WTC11 (cell line): ENCODE data around the gene ICAM1. TPM values are rescaled to one million over a fixed set of nuclear protein-coding genes. Genes with fewer than 3 reads are reported as not detected.

ENCODE experiments used
- ATAC-seq: fragments of 200-7000 bp; cut with Tn5 transposase; 2 replicates; pipeline ENCODE4 v1.10.0; 2021; ENCODE audit warnings: mild to moderate bottlenecking, moderate library complexity
- CTCF ChIA-PET: fragments of 300-600 bp; sonication (Branson Sonifier 250); formaldehyde crosslinking; loops from one replicate; lab custom pipeline; 2021; ENCODE audit warnings: antibody characterized with exemption; lab: Charles Lee
- POLR2A ChIA-PET: fragments of 350-600 bp; sonication (Branson Sonifier 250); formaldehyde crosslinking; loops from one replicate; lab custom pipeline; 2021; ENCODE audit warnings: antibody characterized with exemption; lab: Charles Lee
- DNase-seq: peaks from one replicate; pipeline ENCODE4 v3.0.0; 2021; ENCODE audit warnings: low spot score
- H3K27ac Mint-ChIP-seq: 2 replicates; pipeline ENCODE4 v1.8.0; 2021; ENCODE audit warnings: mixed read lengths
- H3K27me3 Mint-ChIP-seq: 2 replicates; pipeline ENCODE4 v1.8.0; 2021; ENCODE audit warnings: low read depth, mild to moderate bottlenecking, moderate library complexity, mixed read lengths
- H3K36me3 Mint-ChIP-seq: 2 replicates; pipeline ENCODE4 v1.8.0; 2021; ENCODE audit warnings: mixed read lengths
- H3K4me1 Mint-ChIP-seq: 2 replicates; pipeline ENCODE4 v1.8.0; 2022; ENCODE audit warnings: mixed read lengths
- H3K4me3 Mint-ChIP-seq: 2 replicates; pipeline ENCODE4 v1.8.0; 2021; ENCODE audit warnings: mild to moderate bottlenecking, moderate library complexity, mixed read lengths
- H3K9me3 Mint-ChIP-seq: 2 replicates; pipeline ENCODE4 v1.8.0; 2021; ENCODE audit warnings: mixed read lengths
- AFF4 ChIP-seq: sonication (generic); formaldehyde crosslinking; IDR thresholded peaks from 2 replicates; pipeline ENCODE4 v1.8.1; 2023; ENCODE audit warnings: mild to moderate bottlenecking, missing genetic modification reagents, borderline replicate concordance
- CTCF ChIP-seq: fragments of 200-600 bp; IDR thresholded peaks from 2 replicates; pipeline ENCODE4 v1.8.0; 2022; ENCODE audit warnings: antibody characterized with exemption
- FOXK1 ChIP-seq: sonication (generic); formaldehyde crosslinking; IDR thresholded peaks from 2 replicates; pipeline ENCODE4 v1.8.0; 2022; ENCODE audit warnings: mild to moderate bottlenecking, moderate library complexity, missing genetic modification reagents
- HMGA2 ChIP-seq: fragments of 250-450 bp; sonication (Bioruptor Pico); IDR thresholded peaks from 2 replicates; pipeline ENCODE4 v1.4.0; 2021; ENCODE audit warnings: mild to moderate bottlenecking, moderate library complexity
- JAZF1 ChIP-seq: fragments of 250-450 bp; sonication (Bioruptor Pico); IDR thresholded peaks from 2 replicates; pipeline ENCODE4 v1.9.0; 2021; ENCODE audit warnings: moderate library complexity, mild to moderate bottlenecking, inconsistent platforms
- MAX ChIP-seq: sonication (generic); formaldehyde crosslinking; IDR thresholded peaks from 2 replicates; pipeline ENCODE4 v1.8.0; 2022; ENCODE audit warnings: mild to moderate bottlenecking, missing genetic modification reagents
- RELA ChIP-seq: sonication (generic); formaldehyde crosslinking; IDR thresholded peaks from 2 replicates; pipeline ENCODE4 v1.8.1; 2022; ENCODE audit warnings: missing genetic modification reagents, mild to moderate bottlenecking, borderline replicate concordance
- ZNF121 ChIP-seq: sonication (generic); formaldehyde crosslinking; IDR thresholded peaks from 2 replicates; pipeline ENCODE4 v1.8.0; 2023; ENCODE audit warnings: missing genetic modification reagents
- ZNF532 ChIP-seq: fragments of 250-450 bp; sonication (Bioruptor Pico); IDR thresholded peaks from 2 replicates; pipeline ENCODE4 v1.9.0; 2021; ENCODE audit warnings: mild to moderate bottlenecking, borderline replicate concordance
- ZSCAN18 ChIP-seq: fragments of 250-450 bp; sonication (Bioruptor Pico); IDR thresholded peaks from 2 replicates; pipeline ENCODE4 v2.1.2; 2022; ENCODE audit warnings: mild to moderate bottlenecking, moderate library complexity
- total RNA-seq: library from RNA; stranded (reverse); gene quantifications from 3 replicates; pipeline ENCODE4 v1.2.3, GENCODE V29; 2021

The ICAM1 gene
- total RNA-seq, 1 experiment from 2014 or later: 3.8 TPM

GRCh38 chr19:10283301-10284064 is 12.6 kb downstream of the ICAM1 start:
- Mint-ChIP-seq H3K36me3 (no peaks in the 10 kb centered on the region; the same call in 1 of the 2 replicates), H3K9me3 (no peaks in the 10 kb centered on the region), H3K4me3 (no peak overlapping the region), H3K27ac (no peak overlapping the region; the same call in 1 of the 2 replicates), H3K27me3 (peaks cover 29% of the 10 kb centered on the region), H3K4me1 (peaks cover 12% of the 10 kb centered on the region)
- no peak for TF ChIP-seq HMGA2 (CRISPR knock-in tag)
- CTCF ChIA-PET: interaction anchor here (0.7 to 1.2 kb wide), 2 partner anchors 24 to 78 kb away, joined by 3 read pairs; no protein-coding TSS in a partner anchor
- POLR2A ChIA-PET: no interaction called here
- ATAC-seq (no peak), DNase-seq (no peak)

GRCh38 chr19:10284065-10284959 is 13.4 kb downstream of the ICAM1 start:
- Mint-ChIP-seq H3K4me1 (peaks cover 17% of the 10 kb centered on the region), H3K4me3 (no peak overlapping the region), H3K36me3 (no peaks in the 10 kb centered on the region; the same call in 1 of the 2 replicates), H3K9me3 (no peaks in the 10 kb centered on the region), H3K27me3 (peaks cover 35% of the 10 kb centered on the region), H3K27ac (no peak overlapping the region)
- ChIA-PET CTCF (interaction anchor here (1.0 to 1.1 kb wide), 2 partner anchors 14 to 25 kb away, joined by 3 to 4 read pairs; partner anchors contain the start of gene ICAM1), POLR2A (no interaction called here)
- TF ChIP-seq ZNF532 (CRISPR knock-in tag) (no peak), RELA (CRISPR knock-in tag) (no peak), ZNF121 (CRISPR knock-in tag) (no peak), CTCF (no peak), ZSCAN18 (CRISPR knock-in tag) (no peak), AFF4 (CRISPR knock-in tag) (no peak), FOXK1 (CRISPR knock-in tag) (no peak), JAZF1 (CRISPR knock-in tag) (no peak), MAX (CRISPR knock-in tag) (no peak)
- no peak for DNase-seq
- ATAC-seq: no peak
